Activated gamma-delta T cell (primary cell): ENCODE results near the gene SEC14L1.
"Not testable (repeated sequence)": the region's sequence is repeated elsewhere in the genome, so short reads cannot be mapped to it uniquely, and the experiment has no call there.

ENCODE experiments used
- DNase-seq: peaks from one replicate; lab custom pipeline; 2025; lab: John Stamatoyannopoulos, UW

The SEC14L1 gene

GRCh38 chr17:77237232-77238008 is 96.7 kb downstream of the SEC14L1 start:
- DNase-seq, result no peak

DNA sequence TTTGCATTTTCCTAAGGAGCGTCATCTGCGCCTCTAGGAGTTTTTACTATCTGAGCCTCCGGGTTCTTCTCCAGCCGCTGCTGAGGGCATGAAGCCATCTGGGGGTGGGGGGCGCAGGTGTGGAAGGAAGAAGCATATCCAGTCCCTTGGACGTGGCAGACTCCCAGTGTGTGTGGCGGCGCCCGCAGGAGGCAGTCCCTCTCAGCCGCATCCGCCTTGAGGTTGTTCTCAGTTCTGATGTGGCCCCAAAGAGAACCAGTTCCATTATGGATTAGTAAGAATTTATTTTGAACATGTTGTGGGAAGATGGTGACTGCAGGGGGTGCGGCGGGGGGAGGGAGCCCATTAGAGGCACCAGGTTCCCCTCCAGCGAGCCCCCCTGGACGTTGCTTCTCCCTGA is 100.2 kb downstream of the SEC14L1 start:
- DNase-seq, result no peak

GRCh38 chr17:77242118-77242851 is 101.5 kb downstream of the SEC14L1 start:
- no peak for DNase-seq

DNA sequence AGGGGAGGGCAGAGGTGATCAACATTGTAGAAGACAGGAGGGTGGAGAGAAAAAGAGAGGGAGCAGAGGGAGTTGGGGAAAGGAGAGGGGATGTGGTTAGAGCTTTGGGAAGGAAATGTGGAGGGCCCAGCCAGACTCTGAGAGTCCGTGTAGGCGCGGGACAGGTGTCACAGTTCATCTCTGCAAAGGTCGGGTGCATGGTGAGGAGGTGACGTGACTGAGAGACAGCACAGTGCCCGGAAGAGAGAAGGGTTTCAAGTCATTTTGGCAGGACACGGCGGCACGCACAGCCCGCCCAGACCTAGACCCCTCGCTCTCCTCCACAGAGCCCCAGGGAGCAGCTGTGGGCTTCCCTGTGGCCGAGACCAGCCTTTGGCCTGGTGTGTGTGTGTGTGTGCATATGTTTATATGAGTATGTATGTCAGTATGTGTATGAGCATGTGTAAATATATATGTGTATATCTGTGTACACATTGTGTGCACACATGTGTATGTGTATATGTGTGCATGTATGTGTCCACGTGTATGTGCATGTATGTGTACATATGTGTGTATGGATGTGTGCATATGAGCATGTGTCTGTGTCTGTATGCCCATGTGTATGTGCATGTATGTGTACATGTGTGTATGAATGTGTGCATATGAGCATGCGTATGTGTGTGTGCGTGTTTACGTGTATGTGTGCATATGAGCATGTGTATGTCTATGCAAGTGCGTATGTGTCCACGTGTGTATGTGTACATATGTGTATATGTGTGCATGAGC is 104.6 kb downstream of the SEC14L1 start:
- DNase-seq, result no peak

DNA sequence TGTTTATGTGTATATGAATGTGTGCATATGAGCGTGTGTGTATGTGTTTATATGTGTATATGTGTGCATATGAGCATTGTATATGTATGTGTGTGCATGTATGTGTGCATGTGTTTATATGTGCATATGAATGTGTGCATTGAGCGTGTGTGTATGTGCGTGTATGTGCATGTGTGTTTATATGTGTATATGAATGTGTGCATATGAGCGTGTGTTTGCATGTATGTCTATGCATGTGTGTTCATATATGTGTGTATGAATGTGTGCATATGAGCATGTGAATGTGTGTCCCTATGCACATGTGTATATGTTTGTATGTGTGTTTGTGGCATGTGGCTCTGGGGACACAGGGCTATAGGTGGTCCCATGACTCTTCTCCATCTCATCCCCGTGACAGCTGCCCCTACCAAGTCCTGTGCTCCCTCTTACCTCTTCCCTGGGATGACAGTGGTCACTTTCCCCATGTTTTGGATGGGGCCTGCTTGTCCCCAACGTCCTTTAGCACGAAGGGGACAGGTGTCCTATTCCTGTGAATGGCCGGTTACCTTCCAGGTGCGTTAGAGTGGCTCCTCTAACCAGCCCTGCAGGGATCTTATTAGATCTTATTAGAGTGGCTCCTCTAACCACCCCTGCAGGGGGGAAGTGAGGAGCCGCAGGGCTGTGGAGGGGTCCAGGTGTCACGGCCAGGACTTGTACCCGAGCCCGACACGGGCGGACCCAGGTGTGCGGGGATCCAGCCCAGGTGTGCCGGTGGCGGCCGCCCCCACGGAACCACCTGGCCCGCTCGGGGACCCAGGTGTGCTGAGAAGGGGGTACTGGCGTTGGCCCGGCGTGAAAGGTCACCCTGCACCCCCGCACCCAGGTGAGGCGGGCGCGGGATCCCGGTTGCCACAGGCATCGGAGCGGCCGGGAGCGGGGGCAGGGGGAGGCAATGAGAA is 105.6 kb downstream of the SEC14L1 start:
- DNase-seq, result no peak

GRCh38 chr17:77247048-77247541 is 106.3 kb downstream of the SEC14L1 start:
- peak; percentile 72 for DNase-seq

DNA sequence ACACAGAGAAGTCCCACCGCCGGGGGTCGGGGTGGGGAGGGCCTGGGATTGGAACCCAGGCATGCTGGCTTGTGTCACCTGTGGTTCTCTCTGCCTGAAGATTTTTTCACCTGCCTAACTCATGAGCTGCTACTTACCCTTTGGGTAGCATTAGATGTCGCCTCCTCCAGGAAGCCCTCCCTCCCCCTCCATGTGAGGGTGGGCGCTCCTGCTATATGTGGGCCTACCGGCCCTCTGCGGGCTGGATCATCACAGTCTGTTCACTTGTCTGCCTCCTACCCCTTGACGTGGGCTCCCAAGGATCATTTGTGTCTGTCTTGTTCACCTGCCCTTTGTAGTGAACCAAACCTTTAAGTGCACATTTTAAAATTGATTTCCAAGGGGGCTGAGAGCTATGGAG is 106.8 kb downstream of the SEC14L1 start:
- no peak for DNase-seq

DNA sequence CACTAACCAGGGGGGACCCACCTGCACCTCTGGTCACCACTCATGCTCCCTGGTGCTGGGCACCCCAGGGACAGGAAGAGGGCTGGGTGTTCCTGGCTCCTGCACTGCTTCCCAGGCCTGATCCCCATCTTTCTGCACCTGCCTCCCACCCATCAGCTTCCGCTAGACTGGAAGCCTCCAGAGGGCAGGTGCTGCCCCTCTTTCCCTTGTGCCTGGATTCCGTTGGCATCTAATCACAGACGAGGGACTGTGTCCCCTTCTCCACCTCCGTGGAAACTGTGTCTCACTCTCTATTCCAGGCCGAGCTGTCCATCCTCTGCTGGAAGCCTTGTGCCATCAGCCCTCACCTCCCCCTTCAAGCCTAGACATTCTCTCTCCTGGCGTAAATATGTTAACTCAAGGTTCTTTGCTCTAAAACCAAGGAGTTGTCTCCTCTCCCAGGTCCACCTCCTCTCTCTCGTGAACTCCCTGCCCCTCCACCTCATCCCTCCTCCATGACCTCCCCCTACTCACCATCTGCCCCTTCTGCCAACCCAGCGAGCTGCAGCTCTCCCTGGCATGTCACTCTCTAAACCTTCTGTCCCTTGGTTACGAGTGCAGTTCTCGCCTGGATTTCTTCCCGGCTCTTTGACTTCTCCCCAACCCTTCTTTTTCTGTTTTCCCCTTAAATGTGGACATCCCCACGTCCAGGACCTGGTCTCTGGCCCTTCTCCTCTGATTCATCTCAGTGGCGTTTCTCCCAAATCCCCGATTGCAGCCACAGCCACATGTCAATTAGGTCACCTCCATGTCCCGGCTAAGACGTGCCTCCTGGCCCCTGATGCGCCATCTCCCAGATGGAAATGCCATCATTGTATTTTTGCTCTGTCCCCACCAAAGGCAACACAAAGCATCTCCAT is 107.7 kb downstream of the SEC14L1 start:
- DNase-seq, result no peak

DNA sequence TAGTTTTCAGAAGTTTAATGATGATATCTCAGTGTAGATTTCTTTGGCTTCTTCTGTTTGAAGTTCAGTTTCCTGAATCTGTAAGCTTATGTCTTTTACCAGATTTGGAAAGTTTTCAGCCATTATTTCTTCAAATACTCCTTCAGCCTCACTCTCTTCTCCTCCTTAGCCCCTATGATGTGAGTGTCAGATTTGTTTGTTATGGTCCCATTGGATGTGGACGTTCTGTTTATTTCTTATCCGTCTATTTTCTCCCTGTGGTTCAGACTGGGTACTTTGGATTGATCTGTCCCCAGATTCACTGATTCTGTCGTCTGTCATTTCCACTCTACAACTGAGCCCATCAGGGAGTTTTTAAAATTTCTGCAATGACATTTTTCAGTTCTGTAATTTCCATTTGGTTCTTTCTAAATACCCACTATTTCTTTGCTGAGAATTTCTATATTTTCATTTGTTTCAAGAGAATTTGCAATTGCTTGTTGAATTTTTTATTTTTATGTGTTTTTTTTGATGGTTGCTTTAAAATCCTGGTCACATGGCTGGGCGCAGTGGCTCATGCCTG is 110.9 kb downstream of the SEC14L1 start:
- DNase-seq, result no peak

- not testable (repeated sequence) for DNase-seq
Measured at GRCh38 chr17:77252306-77252705, 111.5 kb downstream of the SEC14L1 start.

DNA sequence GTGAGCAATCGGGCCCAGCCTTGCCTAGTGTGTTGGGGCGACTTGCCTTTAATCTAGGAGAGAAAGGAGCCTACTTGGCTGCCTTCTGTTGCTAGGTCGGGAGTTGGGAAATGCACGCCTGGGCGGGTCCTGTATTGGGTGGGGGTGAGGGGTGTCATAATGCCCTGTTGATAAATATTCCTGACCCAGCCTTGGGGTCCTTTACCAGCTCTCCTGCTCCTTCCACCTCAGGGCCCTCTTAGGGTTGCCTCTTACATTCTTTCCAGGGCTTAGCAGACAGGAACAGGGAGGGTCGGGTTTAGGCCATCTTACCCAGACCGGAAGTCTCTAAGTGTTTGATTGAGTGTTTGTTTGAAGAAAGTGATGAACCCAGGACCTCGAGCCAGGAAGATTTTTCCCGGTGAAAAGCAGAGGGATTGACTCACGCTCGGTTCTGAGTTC is 112.9 kb downstream of the SEC14L1 start:
- no peak for DNase-seq

GRCh38 chr17:77254951-77255825 is 114.4 kb downstream of the SEC14L1 start:
- no peak for DNase-seq

GRCh38 chr17:77255970-77256369 is 115.2 kb downstream of the SEC14L1 start:
- not testable (repeated sequence) for DNase-seq

- DNase-seq, result no peak
Measured at GRCh38 chr17:77256710-77257109, 115.9 kb downstream of the SEC14L1 start.

- no peak for DNase-seq
Measured at GRCh38 chr17:77257169-77257568, 116.4 kb downstream of the SEC14L1 start.

DNA sequence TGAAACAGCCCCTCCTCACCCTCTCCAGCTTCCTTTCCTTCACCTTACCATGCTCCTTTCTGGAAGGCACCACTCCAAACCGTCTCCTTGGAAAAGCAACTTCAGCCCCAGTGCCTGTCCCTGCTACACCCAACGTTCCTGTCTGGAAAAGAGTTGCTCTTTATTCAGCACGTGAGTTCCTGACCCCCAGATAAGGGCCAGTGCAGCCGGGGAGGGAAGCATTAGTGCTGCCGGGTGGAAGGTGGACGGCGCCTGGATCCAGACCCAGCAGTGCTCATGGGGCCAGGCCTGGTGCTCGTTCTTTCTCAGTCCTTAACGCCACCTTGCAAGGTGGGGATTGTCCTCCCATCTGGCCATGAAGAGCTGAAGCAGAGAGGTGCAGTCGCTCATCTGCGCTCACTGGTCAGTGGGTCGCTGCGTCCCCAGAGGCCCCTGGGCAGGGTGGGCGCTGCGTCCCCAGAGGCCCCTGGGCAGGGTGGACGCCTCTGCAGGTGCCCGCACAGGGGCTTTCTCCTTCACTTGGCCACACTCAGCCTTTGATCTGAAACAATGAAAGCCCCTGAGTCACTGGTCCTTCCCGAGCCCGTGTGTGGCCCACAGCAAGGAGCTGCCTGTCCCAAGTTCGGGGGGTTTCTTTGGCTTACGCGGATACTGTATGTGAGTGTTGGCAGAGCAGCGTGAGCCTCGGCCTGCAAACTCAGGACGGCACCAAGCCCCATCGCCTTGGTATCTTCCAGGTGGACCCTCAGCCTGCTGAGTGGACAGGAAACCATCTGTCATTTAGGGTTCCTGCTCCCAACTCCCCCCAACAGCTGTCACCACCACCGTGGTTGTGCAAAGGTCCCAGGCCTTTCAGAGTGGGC is 117.1 kb downstream of the SEC14L1 start:
- DNase-seq, result no peak

GRCh38 chr17:77258638-77259037 is 117.9 kb downstream of the SEC14L1 start:
- no peak for DNase-seq
